GM23338 (cell line): Measurements from ENCODE around the gene KRTAP12-2.

Source experiments
- CREB1 ChIP-seq: fragments of 250-450 bp; sonication (Bioruptor Pico); IDR thresholded peaks from 2 replicates; pipeline ENCODE4 v1.5.0; 2020; ENCODE audit warnings: low read depth, mild to moderate bottlenecking, moderate library complexity
- EZH2 ChIP-seq: fragments of 200-600 bp; sonication (generic); IDR thresholded peaks from one replicate; pipeline ENCODE4 v1.8.0; 2017; ENCODE audit warnings: antibody characterized with exemption, mild to moderate bottlenecking, low read depth; ENCODE audit not compliant: unreplicated experiment
- EZH2phosphoT487 ChIP-seq: fragments of 200-600 bp; sonication (generic); IDR thresholded peaks from one replicate; pipeline ENCODE4 v1.8.1; 2018; ENCODE audit warnings: antibody characterized with exemption; ENCODE audit not compliant: unreplicated experiment
- JUNB ChIP-seq: IDR thresholded peaks from one replicate; pipeline ENCODE4 v1.6.1; 2016; ENCODE audit warnings: antibody characterized with exemption; ENCODE audit not compliant: unreplicated experiment
- NANOG ChIP-seq: IDR thresholded peaks from 2 replicates; pipeline ENCODE4 v1.6.1; 2016; ENCODE audit warnings: antibody characterized with exemption, borderline replicate concordance
- POLR2AphosphoS5 ChIP-seq: IDR thresholded peaks from 2 replicates; pipeline ENCODE4 v1.6.1; 2016; ENCODE audit warnings: antibody characterized with exemption, low read depth
- STAT1 ChIP-seq: IDR thresholded peaks from one replicate; pipeline ENCODE4 v1.6.1; 2016; ENCODE audit warnings: antibody characterized with exemption; ENCODE audit not compliant: unreplicated experiment
- ZNF114 ChIP-seq: fragments of 250-450 bp; sonication (Bioruptor Pico); IDR thresholded peaks from 2 replicates; pipeline ENCODE4 v1.5.0; 2020; ENCODE audit warnings: mild to moderate bottlenecking, moderate library complexity
- ZNF331 ChIP-seq: fragments of 250-450 bp; sonication (Bioruptor Pico); IDR thresholded peaks from 2 replicates; pipeline ENCODE4 v1.5.0; 2020; ENCODE audit warnings: low read depth, mild to moderate bottlenecking, moderate library complexity
- TF ChIP-seq, protein P1 (sequence below), 2 experiments: fragments of 200-600 bp in 1 of 2; sonication (generic) in 1 of 2; conservative IDR thresholded peaks; 2 replicates each; pipeline versions ENCODE4 v1.5.1 to v1.6.1; 2016 to 2017; ENCODE audit warnings: antibody characterized with exemption in 2 of 2, low read depth in 2 of 2, mild to moderate bottlenecking in 2 of 2, moderate library complexity in 1 of 2
- TF ChIP-seq, protein P2 (sequence below): IDR thresholded peaks from one replicate; pipeline ENCODE4 v1.6.1; 2018; ENCODE audit warnings: antibody characterized with exemption; ENCODE audit not compliant: unreplicated experiment
- TF ChIP-seq, protein P3 (sequence below): IDR thresholded peaks from 2 replicates; pipeline ENCODE4 v1.6.1; 2016; ENCODE audit warnings: antibody characterized with exemption
- TF ChIP-seq, protein P4 (sequence below): fragments of 250-450 bp; sonication (Bioruptor Pico); IDR thresholded peaks from 2 replicates; pipeline ENCODE4 v1.5.0; 2020; ENCODE audit warnings: mild to moderate bottlenecking, moderate library complexity

DNA sequence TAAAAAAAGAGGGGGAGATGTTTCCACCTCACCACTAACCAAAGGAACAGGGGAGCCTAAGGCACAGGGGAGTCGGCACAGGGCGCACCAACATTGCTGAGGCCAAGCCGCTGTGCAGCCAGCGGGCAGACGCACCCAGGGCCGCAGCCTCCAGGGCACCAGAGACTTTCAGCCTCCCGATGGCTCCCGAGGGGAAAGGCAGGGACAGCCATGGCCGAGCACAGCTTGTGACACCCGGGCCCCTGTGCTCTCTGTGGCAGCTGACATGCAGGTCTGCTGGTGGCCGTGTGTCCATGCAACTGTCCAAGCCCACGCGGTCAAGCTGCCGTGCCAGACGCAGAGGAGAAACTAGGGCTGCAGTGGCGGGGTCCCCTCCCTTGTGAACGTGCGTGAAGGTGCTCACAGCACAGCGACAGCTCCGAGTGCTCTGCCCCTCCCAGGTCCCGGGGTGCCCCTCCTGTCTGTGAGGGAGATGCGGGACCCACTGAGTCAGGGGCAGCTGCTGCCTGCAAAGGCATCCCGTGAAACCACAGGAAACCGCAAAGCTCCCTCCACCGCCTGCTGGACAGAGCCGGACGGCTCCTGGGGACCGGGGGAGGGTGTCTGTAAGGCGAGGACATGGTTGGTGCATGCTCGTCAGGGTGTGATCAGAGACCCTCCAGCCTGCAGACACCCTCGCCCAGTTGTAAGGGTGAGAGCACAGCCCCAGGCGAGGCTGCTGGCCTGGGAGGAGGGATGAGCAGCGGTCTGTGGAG is 18.0 kb downstream of the KRTAP12-2 start:
- no peak for TF ChIP-seq EZH2
- no peak for TF ChIP-seq POLR2AphosphoS5
- TF ChIP-seq, protein P1, sequence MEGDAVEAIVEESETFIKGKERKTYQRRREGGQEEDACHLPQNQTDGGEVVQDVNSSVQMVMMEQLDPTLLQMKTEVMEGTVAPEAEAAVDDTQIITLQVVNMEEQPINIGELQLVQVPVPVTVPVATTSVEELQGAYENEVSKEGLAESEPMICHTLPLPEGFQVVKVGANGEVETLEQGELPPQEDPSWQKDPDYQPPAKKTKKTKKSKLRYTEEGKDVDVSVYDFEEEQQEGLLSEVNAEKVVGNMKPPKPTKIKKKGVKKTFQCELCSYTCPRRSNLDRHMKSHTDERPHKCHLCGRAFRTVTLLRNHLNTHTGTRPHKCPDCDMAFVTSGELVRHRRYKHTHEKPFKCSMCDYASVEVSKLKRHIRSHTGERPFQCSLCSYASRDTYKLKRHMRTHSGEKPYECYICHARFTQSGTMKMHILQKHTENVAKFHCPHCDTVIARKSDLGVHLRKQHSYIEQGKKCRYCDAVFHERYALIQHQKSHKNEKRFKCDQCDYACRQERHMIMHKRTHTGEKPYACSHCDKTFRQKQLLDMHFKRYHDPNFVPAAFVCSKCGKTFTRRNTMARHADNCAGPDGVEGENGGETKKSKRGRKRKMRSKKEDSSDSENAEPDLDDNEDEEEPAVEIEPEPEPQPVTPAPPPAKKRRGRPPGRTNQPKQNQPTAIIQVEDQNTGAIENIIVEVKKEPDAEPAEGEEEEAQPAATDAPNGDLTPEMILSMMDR (conservative IDR thresholded peaks at IDR 0.05; ENCODE audit: low read depth in 2 of 2) = no peak
- TF ChIP-seq ZNF114 (CRISPR knock-in tag) = no peak
- TF ChIP-seq CREB1 (CRISPR knock-in tag) = no peak
- no peak for TF ChIP-seq EZH2phosphoT487
- TF ChIP-seq, protein P2, sequence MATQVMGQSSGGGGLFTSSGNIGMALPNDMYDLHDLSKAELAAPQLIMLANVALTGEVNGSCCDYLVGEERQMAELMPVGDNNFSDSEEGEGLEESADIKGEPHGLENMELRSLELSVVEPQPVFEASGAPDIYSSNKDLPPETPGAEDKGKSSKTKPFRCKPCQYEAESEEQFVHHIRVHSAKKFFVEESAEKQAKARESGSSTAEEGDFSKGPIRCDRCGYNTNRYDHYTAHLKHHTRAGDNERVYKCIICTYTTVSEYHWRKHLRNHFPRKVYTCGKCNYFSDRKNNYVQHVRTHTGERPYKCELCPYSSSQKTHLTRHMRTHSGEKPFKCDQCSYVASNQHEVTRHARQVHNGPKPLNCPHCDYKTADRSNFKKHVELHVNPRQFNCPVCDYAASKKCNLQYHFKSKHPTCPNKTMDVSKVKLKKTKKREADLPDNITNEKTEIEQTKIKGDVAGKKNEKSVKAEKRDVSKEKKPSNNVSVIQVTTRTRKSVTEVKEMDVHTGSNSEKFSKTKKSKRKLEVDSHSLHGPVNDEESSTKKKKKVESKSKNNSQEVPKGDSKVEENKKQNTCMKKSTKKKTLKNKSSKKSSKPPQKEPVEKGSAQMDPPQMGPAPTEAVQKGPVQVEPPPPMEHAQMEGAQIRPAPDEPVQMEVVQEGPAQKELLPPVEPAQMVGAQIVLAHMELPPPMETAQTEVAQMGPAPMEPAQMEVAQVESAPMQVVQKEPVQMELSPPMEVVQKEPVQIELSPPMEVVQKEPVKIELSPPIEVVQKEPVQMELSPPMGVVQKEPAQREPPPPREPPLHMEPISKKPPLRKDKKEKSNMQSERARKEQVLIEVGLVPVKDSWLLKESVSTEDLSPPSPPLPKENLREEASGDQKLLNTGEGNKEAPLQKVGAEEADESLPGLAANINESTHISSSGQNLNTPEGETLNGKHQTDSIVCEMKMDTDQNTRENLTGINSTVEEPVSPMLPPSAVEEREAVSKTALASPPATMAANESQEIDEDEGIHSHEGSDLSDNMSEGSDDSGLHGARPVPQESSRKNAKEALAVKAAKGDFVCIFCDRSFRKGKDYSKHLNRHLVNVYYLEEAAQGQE = no peak
- no peak for TF ChIP-seq NANOG
- TF ChIP-seq, protein P3, sequence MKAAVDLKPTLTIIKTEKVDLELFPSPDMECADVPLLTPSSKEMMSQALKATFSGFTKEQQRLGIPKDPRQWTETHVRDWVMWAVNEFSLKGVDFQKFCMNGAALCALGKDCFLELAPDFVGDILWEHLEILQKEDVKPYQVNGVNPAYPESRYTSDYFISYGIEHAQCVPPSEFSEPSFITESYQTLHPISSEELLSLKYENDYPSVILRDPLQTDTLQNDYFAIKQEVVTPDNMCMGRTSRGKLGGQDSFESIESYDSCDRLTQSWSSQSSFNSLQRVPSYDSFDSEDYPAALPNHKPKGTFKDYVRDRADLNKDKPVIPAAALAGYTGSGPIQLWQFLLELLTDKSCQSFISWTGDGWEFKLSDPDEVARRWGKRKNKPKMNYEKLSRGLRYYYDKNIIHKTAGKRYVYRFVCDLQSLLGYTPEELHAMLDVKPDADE = no peak
- TF ChIP-seq ZNF331 (CRISPR knock-in tag) = no peak
- no peak for TF ChIP-seq JUNB
- TF ChIP-seq STAT1 = no peak
- TF ChIP-seq, protein P4, sequence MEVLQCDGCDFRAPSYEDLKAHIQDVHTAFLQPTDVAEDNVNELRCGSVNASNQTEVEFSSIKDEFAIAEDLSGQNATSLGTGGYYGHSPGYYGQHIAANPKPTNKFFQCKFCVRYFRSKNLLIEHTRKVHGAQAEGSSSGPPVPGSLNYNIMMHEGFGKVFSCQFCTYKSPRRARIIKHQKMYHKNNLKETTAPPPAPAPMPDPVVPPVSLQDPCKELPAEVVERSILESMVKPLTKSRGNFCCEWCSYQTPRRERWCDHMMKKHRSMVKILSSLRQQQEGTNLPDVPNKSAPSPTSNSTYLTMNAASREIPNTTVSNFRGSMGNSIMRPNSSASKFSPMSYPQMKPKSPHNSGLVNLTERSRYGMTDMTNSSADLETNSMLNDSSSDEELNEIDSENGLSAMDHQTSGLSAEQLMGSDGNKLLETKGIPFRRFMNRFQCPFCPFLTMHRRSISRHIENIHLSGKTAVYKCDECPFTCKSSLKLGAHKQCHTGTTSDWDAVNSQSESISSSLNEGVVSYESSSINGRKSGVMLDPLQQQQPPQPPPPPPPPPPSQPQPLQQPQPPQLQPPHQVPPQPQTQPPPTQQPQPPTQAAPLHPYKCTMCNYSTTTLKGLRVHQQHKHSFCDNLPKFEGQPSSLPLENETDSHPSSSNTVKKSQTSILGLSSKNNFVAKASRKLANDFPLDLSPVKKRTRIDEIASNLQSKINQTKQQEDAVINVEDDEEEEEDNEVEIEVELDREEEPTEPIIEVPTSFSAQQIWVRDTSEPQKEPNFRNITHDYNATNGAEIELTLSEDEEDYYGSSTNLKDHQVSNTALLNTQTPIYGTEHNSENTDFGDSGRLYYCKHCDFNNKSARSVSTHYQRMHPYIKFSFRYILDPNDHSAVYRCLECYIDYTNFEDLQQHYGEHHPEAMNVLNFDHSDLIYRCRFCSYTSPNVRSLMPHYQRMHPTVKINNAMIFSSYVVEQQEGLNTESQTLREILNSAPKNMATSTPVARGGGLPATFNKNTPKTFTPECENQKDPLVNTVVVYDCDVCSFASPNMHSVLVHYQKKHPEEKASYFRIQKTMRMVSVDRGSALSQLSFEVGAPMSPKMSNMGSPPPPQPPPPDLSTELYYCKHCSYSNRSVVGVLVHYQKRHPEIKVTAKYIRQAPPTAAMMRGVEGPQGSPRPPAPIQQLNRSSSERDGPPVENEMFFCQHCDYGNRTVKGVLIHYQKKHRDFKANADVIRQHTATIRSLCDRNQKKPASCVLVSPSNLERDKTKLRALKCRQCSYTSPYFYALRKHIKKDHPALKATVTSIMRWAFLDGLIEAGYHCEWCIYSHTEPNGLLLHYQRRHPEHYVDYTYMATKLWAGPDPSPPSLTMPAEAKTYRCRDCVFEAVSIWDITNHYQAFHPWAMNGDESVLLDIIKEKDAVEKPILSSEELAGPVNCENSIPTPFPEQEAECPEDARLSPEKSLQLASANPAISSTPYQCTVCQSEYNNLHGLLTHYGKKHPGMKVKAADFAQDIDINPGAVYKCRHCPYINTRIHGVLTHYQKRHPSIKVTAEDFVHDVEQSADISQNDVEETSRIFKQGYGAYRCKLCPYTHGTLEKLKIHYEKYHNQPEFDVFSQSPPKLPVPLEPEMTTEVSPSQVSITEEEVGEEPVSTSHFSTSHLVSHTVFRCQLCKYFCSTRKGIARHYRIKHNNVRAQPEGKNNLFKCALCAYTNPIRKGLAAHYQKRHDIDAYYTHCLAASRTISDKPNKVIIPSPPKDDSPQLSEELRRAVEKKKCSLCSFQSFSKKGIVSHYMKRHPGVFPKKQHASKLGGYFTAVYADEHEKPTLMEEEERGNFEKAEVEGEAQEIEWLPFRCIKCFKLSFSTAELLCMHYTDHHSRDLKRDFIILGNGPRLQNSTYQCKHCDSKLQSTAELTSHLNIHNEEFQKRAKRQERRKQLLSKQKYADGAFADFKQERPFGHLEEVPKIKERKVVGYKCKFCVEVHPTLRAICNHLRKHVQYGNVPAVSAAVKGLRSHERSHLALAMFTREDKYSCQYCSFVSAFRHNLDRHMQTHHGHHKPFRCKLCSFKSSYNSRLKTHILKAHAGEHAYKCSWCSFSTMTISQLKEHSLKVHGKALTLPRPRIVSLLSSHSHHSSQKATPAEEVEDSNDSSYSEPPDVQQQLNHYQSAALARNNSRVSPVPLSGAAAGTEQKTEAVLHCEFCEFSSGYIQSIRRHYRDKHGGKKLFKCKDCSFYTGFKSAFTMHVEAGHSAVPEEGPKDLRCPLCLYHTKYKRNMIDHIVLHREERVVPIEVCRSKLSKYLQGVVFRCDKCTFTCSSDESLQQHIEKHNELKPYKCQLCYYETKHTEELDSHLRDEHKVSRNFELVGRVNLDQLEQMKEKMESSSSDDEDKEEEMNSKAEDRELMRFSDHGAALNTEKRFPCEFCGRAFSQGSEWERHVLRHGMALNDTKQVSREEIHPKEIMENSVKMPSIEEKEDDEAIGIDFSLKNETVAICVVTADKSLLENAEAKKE (CRISPR knock-in tag) = no peak
